Measurements from ENCODE around the gene BCL7B. TPM values are rescaled to one million over a fixed set of nuclear protein-coding genes. Genes with fewer than 3 reads are reported as not detected.
"Not testable (repeated sequence)": the region's sequence is repeated elsewhere in the genome, so short reads cannot be mapped to it uniquely, and the experiment has no call there.

The BCL7B gene
- total RNA-seq, 4 donors from 2014 or later: 104 to 144 (median 108) TPM

DNA sequence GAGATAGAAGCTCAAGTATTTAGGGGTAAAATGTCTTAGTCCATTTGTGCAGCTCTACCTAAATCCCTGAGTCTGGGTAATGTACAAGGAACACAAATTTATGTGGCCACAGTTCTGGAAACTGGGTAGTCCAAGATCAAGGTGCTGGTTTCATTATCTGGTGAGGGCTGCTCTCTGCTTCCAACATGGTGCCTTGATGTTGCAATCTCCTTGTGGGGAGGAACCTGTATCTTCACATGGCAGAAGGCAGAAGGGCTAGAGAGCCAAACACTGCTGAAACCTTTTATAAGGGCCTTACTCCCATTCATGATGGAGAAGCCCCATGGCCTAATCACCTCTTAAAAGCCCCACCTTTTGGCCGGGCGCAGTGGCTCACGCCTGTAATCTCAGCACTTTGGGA lies 26.7 kb downstream of the BCL7B start:
- no peak overlapping the region for H3K27ac ChIP-seq
- TF ChIP-seq POLR2AphosphoS5 (IDR thresholded peaks at IDR 0.05): no peak
- no peak for TF ChIP-seq POLR2A (IDR thresholded peaks at IDR 0.05)
- TF ChIP-seq, protein P1, sequence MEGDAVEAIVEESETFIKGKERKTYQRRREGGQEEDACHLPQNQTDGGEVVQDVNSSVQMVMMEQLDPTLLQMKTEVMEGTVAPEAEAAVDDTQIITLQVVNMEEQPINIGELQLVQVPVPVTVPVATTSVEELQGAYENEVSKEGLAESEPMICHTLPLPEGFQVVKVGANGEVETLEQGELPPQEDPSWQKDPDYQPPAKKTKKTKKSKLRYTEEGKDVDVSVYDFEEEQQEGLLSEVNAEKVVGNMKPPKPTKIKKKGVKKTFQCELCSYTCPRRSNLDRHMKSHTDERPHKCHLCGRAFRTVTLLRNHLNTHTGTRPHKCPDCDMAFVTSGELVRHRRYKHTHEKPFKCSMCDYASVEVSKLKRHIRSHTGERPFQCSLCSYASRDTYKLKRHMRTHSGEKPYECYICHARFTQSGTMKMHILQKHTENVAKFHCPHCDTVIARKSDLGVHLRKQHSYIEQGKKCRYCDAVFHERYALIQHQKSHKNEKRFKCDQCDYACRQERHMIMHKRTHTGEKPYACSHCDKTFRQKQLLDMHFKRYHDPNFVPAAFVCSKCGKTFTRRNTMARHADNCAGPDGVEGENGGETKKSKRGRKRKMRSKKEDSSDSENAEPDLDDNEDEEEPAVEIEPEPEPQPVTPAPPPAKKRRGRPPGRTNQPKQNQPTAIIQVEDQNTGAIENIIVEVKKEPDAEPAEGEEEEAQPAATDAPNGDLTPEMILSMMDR (IDR thresholded peaks at IDR 0.05): no peak
- no peak for TF ChIP-seq EP300 (IDR thresholded peaks at IDR 0.05)
- no peaks in the 10 kb centered on the region for H3K27me3 ChIP-seq
- ATAC-seq: no peak
- WGBS, 2 donors (ENCODE audit: low coverage in 1 of 2): 94% methylated on average over 3 of the region's 3 CpGs; no CpG with 5 or more reads in 1 of the 2 donors
- H3K4me1 ChIP-seq: peaks cover 0 to 4% (median 0%) of the 10 kb centered on the region in 3 donors
- H3K9me3 ChIP-seq: no peaks in the 10 kb centered on the region
- H3K4me3 ChIP-seq: no peak overlapping the region
- H3K36me3 ChIP-seq: peaks cover 0 to 30% of the 10 kb centered on the region in 2 donors

DNA sequence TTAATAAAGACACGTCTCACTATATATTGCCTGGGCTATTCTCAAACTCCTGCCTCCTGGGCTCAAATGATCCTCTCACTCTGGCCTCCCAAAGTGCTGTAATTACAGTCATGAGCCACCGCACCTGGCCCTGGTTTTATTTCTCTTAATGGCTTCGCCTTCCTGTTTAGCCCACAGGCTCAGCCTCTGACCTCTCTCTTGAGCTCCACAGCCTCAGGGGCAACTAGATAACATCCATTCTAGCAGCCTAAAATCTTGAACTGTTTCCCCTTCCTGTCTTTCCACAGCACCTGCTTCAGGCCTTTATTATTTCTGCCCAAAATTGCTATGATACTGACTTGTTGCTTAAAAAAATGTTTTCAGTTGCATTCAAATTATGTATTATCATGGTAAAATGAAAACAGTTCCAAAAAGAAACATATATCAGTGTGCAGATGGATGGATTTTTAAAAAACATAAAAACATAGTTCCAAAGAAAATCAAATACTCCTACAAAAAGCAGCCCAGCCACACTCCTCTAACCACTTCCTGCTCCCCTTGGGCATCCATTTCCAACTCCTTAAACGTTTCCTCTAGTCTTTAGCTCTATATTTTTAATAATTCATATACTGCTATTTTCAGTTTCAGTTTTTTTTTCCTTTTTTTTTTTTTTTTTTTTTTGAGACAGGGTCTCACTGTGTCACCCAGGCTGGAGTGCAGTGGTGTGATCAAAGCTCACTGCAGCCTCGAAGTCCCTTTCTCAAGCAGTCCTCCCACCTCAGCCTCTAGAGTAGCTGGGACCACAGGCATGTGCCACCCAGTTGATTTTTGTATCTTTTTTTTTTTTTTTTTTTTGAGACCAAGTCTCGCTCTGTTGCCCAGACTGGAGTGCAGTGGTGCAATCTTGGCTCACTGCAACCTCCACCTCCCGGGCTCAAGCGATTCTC lies 30.3 kb downstream of the BCL7B start:
- no peaks in the 10 kb centered on the region for H3K9me3 ChIP-seq
- no peaks in the 10 kb centered on the region for H3K36me3 ChIP-seq
- no peak for ATAC-seq
- H3K4me3 ChIP-seq: no peak overlapping the region
- no peak for TF ChIP-seq POLR2A (IDR thresholded peaks at IDR 0.05)
- no peak for TF ChIP-seq EP300 (IDR thresholded peaks at IDR 0.05)
- TF ChIP-seq POLR2AphosphoS5 (IDR thresholded peaks at IDR 0.05): no peak
- TF ChIP-seq, protein P1 (IDR thresholded peaks at IDR 0.05): no peak
- peaks cover 0 to 14% (median 5%) of the 10 kb centered on the region in 3 donors for H3K4me1 ChIP-seq
- 56% methylated on average over 4 to 5 of the region's 8 CpGs for WGBS, 2 donors (ENCODE audit: low coverage in 1 of 2)
- no peaks in the 10 kb centered on the region for H3K27me3 ChIP-seq
- no peak overlapping the region for H3K27ac ChIP-seq

DNA sequence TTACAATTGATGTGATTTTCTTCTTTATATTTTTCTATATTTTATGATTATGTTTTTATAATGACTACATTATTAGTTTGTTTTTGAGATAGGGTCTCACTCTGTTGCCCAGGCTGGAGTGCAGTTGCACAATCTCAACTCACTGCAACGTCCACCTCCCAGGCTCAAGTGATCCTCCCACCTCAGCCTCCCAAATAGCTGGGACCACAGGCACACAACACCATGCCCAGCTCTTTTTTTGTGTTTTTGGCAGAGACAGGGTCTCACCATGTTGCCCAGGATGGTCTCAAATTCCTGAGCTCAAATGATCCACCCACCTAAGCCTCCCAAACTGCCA lies 31.4 kb downstream of the BCL7B start:
- H3K27ac ChIP-seq, H3K36me3 ChIP-seq, ATAC-seq, H3K4me3 ChIP-seq, H3K27me3 ChIP-seq, H3K9me3 ChIP-seq: not testable (repeated sequence)
- WGBS, 2 donors (ENCODE audit: low coverage in 1 of 2): 78 to 89% methylated on average over 1 of the region's 1 CpG
- H3K4me1 ChIP-seq: peaks cover 0 to 15% (median 5%) of the 10 kb centered on the region in 3 donors

DNA sequence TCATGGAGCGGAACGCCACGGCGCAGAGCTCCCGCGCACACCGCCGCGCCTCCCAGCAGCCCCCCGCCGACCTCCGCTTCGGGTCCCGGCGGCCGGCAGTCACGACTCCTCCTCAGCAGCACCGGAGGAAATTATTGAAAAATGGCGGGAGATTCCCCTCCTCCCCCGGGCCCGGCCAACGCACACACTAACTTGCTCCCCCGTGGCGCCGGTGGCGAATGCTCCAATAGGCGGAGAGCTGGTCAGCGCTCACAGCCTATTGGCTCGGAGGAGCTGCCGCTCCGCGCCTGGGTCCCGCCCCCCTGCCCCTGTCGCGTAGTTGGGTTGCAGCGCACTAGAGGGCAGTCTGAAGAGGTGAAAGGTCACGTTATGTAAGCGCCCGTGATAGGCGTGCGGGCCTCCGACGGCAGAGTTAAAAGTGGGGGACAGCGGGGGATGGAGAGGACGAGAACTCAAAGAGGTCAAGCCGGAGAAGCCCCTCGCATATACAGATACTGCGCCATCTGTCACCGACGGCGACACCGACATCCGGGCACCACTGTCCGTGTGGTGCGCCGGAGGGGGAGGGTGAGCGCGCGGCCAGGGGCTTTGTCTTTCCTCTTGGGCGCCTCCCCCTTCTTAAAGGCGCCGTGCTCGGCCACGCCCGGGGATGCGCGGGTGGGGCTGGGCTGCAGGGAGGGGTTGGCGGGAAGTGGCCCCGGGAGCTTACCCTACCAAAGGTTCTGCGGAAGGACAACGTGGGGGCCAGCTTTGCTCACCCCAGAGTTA lies 35.2 kb downstream of the BCL7B start, which contains the start of gene BAZ1B:
BAZ1B (minus strand) TSS at position 189 of the 768 bp plus-strand sequence. CDS start 360 bp downstream, outside the sequence.
- Histone ChIP-seq H3K4me3 (peak within 1 kb of the TSS; percentile 84 to 98), H3K27ac (peak within 1 kb of the TSS; percentile 80 to 98 (median 96)), H3K36me3 (peaks cover 0 to 4% of the 10 kb centered on the region in 2 donors), H3K4me1 (peaks cover 0 to 53% (median 26%) of the 10 kb centered on the region in 3 donors), H3K9me3 (no peaks in the 10 kb centered on the region), H3K27me3 (no peaks in the 10 kb centered on the region)
- TF ChIP-seq, protein P1 (IDR thresholded peaks at IDR 0.05): peak in 2 of 4 experiments; percentile 17 to 19
- peak; percentile 57 for TF ChIP-seq POLR2AphosphoS5 (IDR thresholded peaks at IDR 0.05)
- TF ChIP-seq EP300 (IDR thresholded peaks at IDR 0.05): no peak
- TF ChIP-seq POLR2A (IDR thresholded peaks at IDR 0.05): peak in 1 of 2 donors; percentile 19
- 0% methylated on average over 11 of the region's 71 CpGs; no CpG with 5 or more reads in 1 of the 2 donors for WGBS, 2 donors (ENCODE audit: low coverage in 1 of 2)
- ATAC-seq: peak; percentile 99

DNA sequence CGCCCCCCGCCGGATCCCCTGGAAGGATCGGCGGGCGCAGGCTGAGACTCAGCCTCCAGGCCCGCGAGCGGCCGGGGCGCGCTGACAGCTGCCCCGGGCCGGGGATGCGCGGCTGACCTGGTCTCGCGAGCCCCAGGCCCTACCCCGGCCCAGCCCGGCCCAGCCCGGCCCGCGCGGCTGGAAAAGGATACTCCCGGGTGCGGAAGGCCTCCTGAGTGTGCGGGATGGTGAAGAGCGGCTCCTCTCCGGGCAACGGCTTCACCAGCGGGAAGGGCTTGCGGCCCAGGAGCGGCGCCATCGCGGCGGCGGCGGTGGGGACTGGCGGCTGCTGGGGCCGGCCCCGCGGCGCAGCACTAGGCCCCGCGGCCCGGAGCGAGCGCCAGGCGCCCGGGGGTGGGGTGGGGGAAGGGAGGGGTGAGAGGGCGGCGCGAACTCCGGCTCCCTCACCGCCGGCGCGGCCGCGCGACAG lies 35.8 kb downstream of the BCL7B start:
- no CpG with 5 or more reads among the region's 62 CpGs for WGBS, 2 donors (ENCODE audit: low coverage in 1 of 2)
- H3K4me1 ChIP-seq: peaks cover 0 to 56% (median 30%) of the 10 kb centered on the region in 3 donors
- TF ChIP-seq, protein P1 (IDR thresholded peaks at IDR 0.05): no peak
- peak; percentile 32 to 50 for TF ChIP-seq POLR2A (IDR thresholded peaks at IDR 0.05)
- no peaks in the 10 kb centered on the region for H3K9me3 ChIP-seq
- peaks cover 0 to 10% of the 10 kb centered on the region in 2 donors for H3K36me3 ChIP-seq
- ATAC-seq: peak; percentile 75
- peak overlapping the region; percentile 80 to 98 (median 96) for H3K27ac ChIP-seq
- H3K4me3 ChIP-seq: peak overlapping the region; percentile 84 to 98
- no peaks in the 10 kb centered on the region for H3K27me3 ChIP-seq

Data from gastroesophageal sphincter (tissue), 4 donors.